Hematopoietic multipotent progenitor cell treated with erythropoietin and hydrocortisone succinate and interleukin-3 and kit ligand, for 6 days (in vitro differentiated cells): ENCODE measurements around the gene CFAP299.

Experiments
- DNase-seq: peaks from one replicate; pipeline ENCODE4 v3.0.0-alpha.2; 2015

CFAP299 gene

DNA sequence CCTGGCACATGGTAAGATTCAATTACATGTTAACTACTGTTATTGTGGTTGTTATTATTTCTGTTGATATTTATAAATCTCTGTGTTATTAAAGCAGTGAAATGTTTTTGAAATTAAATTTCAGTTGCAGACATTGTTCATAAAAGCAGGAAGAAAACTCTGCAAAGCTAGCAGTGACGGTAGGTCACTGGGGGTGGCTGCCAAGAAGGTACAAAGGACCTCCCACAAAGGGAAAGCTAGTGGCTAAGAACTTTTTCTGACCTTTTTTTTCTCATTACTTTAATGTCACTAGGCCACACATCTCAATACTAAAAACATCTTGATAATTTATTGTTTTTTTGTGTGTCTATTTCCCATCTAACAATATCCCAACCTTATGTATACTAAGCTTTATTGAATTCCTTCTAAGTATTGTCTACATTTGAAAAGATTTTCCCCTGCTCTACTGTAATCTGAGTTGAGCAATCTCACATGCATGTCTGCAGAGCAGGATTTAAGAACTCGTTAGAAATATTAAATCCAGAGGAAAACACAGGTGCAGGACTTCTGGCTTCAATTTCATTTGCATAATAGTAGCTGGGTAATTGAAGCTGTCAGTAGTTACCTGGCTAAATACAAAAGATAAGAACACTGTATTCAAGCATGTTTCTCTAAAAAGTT is 197.3 kb downstream of the CFAP299 start:
- DNase-seq: no peak

GRCh38 chr4:80535551-80535950 is 200.0 kb downstream of the CFAP299 start:
- no peak for DNase-seq

- no peak for DNase-seq
Observed at GRCh38 chr4:80538276-80538926, 202.9 kb downstream of the CFAP299 start.

DNA sequence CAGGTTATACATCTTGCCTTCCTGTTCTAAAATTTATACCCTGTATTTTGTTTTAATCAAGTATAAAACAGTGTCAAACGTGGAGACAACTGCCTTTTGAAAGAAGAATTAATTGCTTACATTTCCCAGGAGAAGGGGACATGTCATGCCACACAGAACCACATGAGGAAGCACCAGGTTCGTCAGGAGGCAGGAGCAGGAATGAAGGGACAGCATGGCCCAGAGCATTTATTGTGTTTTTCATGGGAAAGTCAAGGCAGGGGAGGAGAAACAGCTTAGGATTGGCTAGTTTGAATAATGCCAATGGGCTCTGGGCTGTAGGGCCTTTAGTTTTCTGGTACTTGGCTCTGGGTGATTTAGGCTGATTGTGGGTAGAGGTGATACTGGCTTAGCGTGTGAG is 203.7 kb downstream of the CFAP299 start:
- no peak for DNase-seq

DNA sequence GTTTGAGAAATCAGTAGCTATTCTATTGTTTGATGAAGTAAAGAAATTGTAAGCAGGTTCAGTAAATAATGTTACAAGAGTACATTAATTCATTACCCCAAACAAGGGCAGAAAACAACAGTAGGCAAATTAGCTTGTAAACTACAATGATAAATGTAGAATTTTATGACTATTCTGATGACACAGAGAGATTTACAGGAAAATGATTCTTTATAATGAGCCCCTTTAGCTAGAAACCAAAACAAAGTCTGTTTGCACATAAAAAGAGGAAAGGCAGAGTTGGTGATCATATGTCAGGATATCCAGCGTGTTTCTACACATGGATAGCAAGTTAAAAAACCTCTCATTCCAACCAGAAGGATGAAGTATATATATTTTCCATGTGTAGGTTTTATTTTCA is 204.8 kb downstream of the CFAP299 start:
- no peak for DNase-seq

DNA sequence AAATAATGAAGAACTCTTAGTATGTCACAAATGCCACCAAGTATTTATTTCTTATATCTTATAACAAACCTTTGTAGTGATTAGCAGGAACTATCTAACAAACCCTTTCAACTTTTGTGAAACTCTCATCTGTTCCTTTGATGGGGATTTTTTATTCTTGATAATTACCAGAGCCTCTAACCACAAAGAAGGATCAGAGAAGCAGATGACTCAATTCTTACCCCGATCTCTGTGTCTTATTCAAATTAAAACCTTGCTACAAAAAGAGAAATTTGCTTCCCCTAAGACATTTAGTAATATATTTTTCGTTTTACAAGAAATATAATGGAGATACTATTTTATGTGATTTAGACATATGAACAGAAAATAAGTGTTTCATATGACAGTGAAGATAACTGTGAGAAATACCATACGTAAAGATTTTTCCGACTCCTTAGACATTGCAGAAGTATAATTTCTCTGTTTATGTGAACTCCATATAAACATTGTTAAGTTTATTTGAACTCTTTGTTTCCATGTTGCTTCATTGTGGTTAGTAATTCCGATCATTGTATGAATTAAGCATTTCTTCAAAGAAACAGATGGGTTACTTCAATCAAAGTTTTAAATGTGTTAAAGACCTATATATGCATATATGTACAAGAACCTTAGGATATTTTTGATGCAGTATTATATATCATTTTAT is 205.4 kb downstream of the CFAP299 start:
- DNase-seq: no peak

GRCh38 chr4:80542747-80543146 is 207.2 kb downstream of the CFAP299 start:
- DNase-seq: no peak

GRCh38 chr4:80560337-80560736 is 224.8 kb downstream of the CFAP299 start:
- DNase-seq: no peak

GRCh38 chr4:80566203-80566872 is 230.8 kb downstream of the CFAP299 start:
- no peak for DNase-seq

- DNase-seq: no peak
Observed at GRCh38 chr4:80568891-80569290, 233.4 kb downstream of the CFAP299 start.

GRCh38 chr4:80576796-80577195 is 241.3 kb downstream of the CFAP299 start:
- no peak for DNase-seq

- no peak for DNase-seq
Observed at GRCh38 chr4:80578001-80578400, 242.5 kb downstream of the CFAP299 start.

GRCh38 chr4:80585542-80585941 is 250.0 kb downstream of the CFAP299 start:
- DNase-seq: no peak

- DNase-seq: no peak
Observed at GRCh38 chr4:80586716-80587115, 251.2 kb downstream of the CFAP299 start.

- DNase-seq: no peak
Observed at GRCh38 chr4:80587871-80588385, 252.4 kb downstream of the CFAP299 start.

- peak; percentile 4 for DNase-seq
Observed at GRCh38 chr4:80592950-80593349, 257.4 kb downstream of the CFAP299 start.

- DNase-seq: no peak
Observed at GRCh38 chr4:80594701-80595100, 259.2 kb downstream of the CFAP299 start.

DNA sequence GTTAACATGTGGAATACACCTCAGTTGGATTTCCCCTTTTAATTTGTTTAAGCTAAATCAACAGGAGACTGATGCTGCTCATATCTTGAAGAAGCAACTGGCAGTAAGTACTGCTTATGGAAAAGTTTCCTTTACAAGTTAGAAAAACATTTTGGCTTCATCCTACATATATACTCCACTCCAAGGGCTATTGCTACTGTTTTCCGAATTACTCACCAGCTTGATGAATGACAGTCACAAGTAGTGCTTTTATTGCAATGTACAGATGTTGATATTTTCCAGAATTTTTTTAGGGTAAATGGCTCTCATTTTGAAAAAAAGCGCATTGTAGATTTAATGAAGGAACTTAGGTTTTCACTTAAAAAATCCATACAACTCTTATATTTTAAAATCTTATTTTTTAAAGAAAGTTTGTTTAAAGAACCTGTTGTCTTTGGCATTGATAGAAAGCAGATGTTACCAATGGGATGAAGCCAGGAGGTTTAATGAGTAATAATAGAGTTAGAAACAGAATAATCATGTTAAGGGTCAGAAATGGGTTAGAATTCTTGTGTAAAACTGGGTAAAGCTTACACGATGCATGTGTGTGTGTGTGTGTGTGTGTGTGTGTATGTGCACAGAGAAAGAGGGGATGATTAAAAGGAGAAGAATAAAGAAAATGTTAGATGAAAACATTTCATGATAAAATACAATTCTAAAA is 272.9 kb downstream of the CFAP299 start:
- DNase-seq: no peak

GRCh38 chr4:80610199-80610598 is 274.7 kb downstream of the CFAP299 start:
- DNase-seq: no peak

DNA sequence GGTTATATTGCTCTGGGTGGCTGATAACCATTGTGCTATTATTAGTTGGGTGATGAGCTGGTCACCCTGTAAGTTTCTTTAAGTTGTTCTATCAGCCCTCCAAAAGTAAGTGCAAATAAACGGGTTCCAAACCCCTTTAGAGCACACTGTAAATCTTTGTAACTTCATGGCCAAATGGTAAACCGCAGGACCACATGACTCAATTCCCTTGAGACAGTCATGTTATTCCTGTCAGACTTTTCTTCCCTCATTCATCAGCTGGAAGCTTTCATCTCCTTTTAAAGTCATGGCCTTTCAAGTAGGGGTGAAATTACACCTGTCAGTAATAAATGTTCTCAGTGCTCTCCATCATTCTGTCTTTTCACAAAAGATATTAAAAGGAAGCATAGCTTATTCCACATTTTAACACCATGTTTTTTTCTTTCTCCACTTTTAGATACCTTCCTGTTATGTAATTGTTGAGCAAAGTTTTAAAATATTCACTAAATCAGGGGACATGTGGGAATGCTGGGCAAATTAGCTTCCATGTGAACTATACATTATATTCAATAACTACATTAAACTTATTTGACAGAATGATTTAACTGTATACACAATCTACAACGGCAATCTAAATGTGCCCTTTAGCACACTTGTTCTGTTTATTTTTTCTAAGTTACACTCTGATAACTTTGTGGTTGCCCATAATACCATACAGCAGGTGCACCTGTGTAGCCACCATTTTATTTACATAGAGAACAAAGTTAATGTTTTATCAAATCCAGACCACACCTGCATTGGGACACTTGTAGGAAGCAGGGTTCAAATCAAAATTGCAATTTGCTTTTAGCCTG is 275.5 kb downstream of the CFAP299 start:
- DNase-seq: no peak

- no peak for DNase-seq
Observed at GRCh38 chr4:80611678-80611979, 276.1 kb downstream of the CFAP299 start.

GRCh38 chr4:80613470-80613869 is 277.9 kb downstream of the CFAP299 start:
- no peak for DNase-seq
